Measurements from ENCODE around the gene NDST4.

- TF ChIP-seq, protein P1, sequence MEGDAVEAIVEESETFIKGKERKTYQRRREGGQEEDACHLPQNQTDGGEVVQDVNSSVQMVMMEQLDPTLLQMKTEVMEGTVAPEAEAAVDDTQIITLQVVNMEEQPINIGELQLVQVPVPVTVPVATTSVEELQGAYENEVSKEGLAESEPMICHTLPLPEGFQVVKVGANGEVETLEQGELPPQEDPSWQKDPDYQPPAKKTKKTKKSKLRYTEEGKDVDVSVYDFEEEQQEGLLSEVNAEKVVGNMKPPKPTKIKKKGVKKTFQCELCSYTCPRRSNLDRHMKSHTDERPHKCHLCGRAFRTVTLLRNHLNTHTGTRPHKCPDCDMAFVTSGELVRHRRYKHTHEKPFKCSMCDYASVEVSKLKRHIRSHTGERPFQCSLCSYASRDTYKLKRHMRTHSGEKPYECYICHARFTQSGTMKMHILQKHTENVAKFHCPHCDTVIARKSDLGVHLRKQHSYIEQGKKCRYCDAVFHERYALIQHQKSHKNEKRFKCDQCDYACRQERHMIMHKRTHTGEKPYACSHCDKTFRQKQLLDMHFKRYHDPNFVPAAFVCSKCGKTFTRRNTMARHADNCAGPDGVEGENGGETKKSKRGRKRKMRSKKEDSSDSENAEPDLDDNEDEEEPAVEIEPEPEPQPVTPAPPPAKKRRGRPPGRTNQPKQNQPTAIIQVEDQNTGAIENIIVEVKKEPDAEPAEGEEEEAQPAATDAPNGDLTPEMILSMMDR (optimal IDR thresholded peaks at IDR 0.05 in 1 of 3, IDR thresholded peaks at IDR 0.05 in 1 of 3, conservative IDR thresholded peaks at IDR 0.05 in 1 of 3; ENCODE audit: extremely low read depth in 1 of 3, insufficient read depth in 2 of 3, low read length in 3 of 3): no peak
- no peak for TF ChIP-seq EZH2 (IDR thresholded peaks at IDR 0.05; ENCODE audit: low read length)
Measured at GRCh38 chr4:114874321-114874720, 239.1 kb downstream of the NDST4 start.

Data from keratinocyte (primary cell).